ENCODE results near the gene LPP.

The LPP gene

GRCh38 chr3:188824566-188824965 is 670.6 kb downstream of the LPP start:
- H3K27ac ChIP-seq = no peak overlapping the region
- TF ChIP-seq CTCF (conservative IDR thresholded peaks at IDR 0.05; ENCODE audit: low read depth) = no peak
- ChIA-PET POLR2A (ENCODE audit: low non-redundant PET) (no interaction called here), CTCF (no interaction called here)
- no peak for DNase-seq (ENCODE audit: low spot score)

GRCh38 chr3:188825901-188826300 is 671.9 kb downstream of the LPP start:
- no peak for DNase-seq (ENCODE audit: low spot score)
- H3K27ac ChIP-seq = no peak overlapping the region
- ChIA-PET CTCF (no interaction called here), POLR2A (ENCODE audit: low non-redundant PET) (no interaction called here)
- no peak for TF ChIP-seq CTCF (conservative IDR thresholded peaks at IDR 0.05; ENCODE audit: low read depth)

GRCh38 chr3:188826574-188826973 is 672.6 kb downstream of the LPP start:
- CTCF ChIA-PET = no interaction called here

GRCh38 chr3:188827103-188827502 is 673.1 kb downstream of the LPP start:
- ChIA-PET CTCF (no interaction called here), POLR2A (ENCODE audit: low non-redundant PET) (no interaction called here)
- DNase-seq (ENCODE audit: low spot score) = no peak
- H3K27ac ChIP-seq = no peak overlapping the region
- TF ChIP-seq CTCF (conservative IDR thresholded peaks at IDR 0.05; ENCODE audit: low read depth) = no peak

More at GRCh38 chr3:188826574-188826973, 672.6 kb downstream of the LPP start:
- TF ChIP-seq CTCF (conservative IDR thresholded peaks at IDR 0.05; ENCODE audit: low read depth) = no peak
- DNase-seq (ENCODE audit: low spot score) = no peak
- H3K27ac ChIP-seq = no peak overlapping the region
- POLR2A ChIA-PET (ENCODE audit: low non-redundant PET) = no interaction called here

DNA sequence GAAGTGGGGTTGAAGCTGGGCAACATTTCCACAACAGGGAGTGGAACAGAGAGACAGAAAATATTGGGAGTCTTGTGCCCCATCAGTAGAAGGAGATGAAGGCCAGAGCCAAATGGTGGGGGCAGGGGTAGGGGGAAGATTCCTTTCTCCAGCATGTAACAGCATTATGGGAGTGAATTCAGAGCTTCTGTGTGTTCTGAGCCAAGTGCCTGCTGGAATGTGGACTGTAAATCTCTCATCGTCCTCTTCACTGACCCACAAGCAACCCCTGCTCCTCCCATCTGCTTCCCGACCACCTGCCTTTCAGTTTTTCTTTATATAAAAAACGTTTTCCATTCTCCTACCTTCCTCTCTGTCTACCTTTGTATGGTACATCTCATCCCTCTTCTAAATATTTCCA is 673.6 kb downstream of the LPP start:
- H3K27ac ChIP-seq = no peak overlapping the region
- CTCF ChIA-PET = no interaction called here
- no peak for DNase-seq (ENCODE audit: low spot score)
- TF ChIP-seq CTCF (conservative IDR thresholded peaks at IDR 0.05; ENCODE audit: low read depth) = no peak
- POLR2A ChIA-PET (ENCODE audit: low non-redundant PET) = no interaction called here

DNA sequence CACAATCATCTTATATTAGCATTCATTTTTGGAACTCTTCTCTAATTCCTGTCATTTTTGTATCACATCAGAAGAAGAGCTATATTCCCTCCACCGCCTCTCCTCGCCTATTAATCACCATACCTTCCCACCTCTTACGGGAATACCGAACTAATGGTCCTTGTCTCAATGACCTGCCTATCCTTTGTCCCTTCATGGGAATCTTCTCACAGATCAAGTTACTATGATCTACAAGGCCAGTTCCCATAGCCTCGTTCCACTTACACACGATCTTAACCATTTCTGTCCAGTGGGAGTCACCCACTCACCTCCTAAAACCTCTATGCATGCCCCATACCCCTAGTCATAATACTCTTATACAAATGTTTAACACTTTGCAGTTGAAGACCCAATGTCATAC is 675.2 kb downstream of the LPP start:
- TF ChIP-seq CTCF (conservative IDR thresholded peaks at IDR 0.05; ENCODE audit: low read depth) = no peak
- POLR2A ChIA-PET (ENCODE audit: low non-redundant PET) = no interaction called here
- no peak overlapping the region for H3K27ac ChIP-seq
- no peak for DNase-seq (ENCODE audit: low spot score)
- CTCF ChIA-PET = interaction anchor here (0.6 kb wide), 1 partner anchor 1017 kb away, joined by 3 read pairs; no protein-coding TSS in a partner anchor

DNA sequence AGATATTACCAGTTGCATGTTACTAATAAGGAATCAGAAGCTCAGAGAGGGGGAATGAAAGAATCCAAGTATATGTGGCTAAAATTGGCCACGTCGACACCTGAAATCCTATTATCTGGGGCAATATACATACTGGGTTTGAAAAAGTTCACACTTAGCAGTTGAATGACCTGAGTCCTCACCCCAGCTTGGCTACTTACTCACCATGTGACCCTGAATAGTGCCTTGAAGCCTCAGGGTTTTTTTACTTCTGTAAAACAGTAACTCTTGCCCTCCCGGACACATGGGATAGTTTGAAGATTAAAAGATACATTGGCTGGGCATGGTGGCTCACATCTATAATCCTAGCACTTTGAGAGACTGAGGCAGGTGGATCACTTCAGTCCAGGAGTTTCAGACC is 675.6 kb downstream of the LPP start:
- POLR2A ChIA-PET (ENCODE audit: low non-redundant PET) = no interaction called here
- H3K27ac ChIP-seq = no peak overlapping the region
- no peak for DNase-seq (ENCODE audit: low spot score)
- TF ChIP-seq CTCF (conservative IDR thresholded peaks at IDR 0.05; ENCODE audit: low read depth) = no peak
- CTCF ChIA-PET = no interaction called here
